Muscle of arm (tissue), 14 donors: ENCODE results near the gene ZIC5. TPM values are rescaled to one million over a fixed set of nuclear protein-coding genes. Genes with fewer than 3 reads are reported as not detected.
A peak's percentile ranks its signal among the peaks of the same experiment; 100 is the strongest.

ENCODE experiments used
- DNase-seq: peaks from one replicate; pipeline ENCODE4 v3.0.0-alpha.2; 2013
- long read RNA-seq, 11 donors: transcript quantifications; one replicate each; lab custom pipeline, GENCODE V29; 2026
- polyA plus RNA-seq, 12 donors: library from polyadenylated mRNA; unstranded; fragments of 120-200 nt; gene quantifications; one replicate each; pipeline ENCODE4 v1.2.1, GENCODE V29; 2013; ENCODE audit not compliant: insufficient read length in 12 of 12

ZIC5 gene
- polyA plus RNA-seq: not detected
- long read RNA-seq, donor 1: 0 reads
- long read RNA-seq, donor 2: 0 reads
- long read RNA-seq, donor 3: 0 reads
- long read RNA-seq, donor 4: 0 reads
- long read RNA-seq, donor 5: 0 reads
- long read RNA-seq, donor 6: 0 reads
- long read RNA-seq, donor 7: 0 reads
- long read RNA-seq, donor 8: 0 reads
- long read RNA-seq, donor 9: 0 reads
- long read RNA-seq, donor 10: 0 reads
- long read RNA-seq, donor 11: 0 reads

GRCh38 chr13:99971576-99972189 lies at the start of gene ZIC5:
Gene ZIC5, minus strand, starts transcription at chr13:99971767. Its CDS starts 164 bp downstream, at chr13:99971603.
- no peak for DNase-seq

GRCh38 chr13:100019780-100020356 lies 48.3 kb upstream of the ZIC5 start:
- no peak for DNase-seq

GRCh38 chr13:100014621-100015020 lies 43.1 kb upstream of the ZIC5 start:
- DNase-seq: no peak

GRCh38 chr13:99998261-99998660 lies 26.7 kb upstream of the ZIC5 start:
- no peak for DNase-seq

DNA sequence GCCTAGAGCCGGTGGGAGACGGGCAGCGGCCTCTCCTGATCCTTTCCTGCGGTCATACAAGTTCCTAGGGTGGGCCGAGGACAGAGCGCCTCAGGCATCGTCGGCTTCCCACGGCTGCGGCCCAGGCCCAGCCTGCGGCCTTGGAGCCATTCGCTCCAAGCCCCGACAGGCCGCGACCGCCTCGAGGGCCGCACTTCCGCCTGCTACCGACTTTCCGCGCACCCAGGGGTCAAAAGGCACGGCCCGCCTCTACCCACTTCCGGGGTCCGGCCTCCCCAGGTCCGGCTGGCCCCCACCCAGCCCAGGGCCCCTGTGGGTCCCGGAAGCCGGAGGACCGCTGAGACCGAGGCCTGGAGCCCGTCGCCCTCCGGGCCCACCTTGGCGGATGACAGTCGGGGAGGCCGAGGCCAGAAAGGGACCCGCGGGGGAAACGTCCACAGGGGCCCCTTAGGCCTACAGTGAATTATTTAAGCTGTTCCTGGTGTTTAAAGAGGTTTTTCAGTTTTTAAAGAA lies 26.2 kb upstream of the ZIC5 start:
- DNase-seq: no peak

DNA sequence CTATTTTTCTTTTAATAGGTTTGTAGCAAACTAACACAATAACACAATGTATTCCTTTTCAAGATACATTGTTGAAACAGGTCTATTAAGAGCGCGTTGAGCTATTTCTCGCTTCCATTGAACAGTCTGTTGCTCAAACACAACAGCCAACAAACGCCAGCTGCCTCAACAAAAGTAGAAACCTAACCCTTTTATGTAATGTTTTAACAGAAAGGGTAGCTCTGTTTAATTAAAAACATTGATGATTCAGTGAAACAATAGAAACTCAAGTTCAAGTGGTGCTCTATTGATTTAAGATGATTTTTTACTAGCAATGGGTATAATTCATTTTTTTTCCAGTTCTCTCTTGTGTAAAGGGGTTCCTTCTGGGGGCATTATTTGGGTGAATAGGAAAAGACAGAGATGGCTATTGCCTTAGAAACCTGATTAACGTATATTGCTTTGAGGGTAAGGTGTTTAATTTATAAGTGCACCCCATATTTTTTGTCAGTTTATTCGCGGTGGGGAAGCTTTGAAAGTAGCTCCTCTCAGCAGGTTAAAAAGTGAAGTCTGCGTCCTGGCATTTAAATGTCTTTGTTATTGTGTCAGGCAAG lies 24.9 kb upstream of the ZIC5 start:
- DNase-seq: no peak

GRCh38 chr13:99995589-99996380 lies 24.2 kb upstream of the ZIC5 start:
- DNase-seq: peak; percentile 70

DNA sequence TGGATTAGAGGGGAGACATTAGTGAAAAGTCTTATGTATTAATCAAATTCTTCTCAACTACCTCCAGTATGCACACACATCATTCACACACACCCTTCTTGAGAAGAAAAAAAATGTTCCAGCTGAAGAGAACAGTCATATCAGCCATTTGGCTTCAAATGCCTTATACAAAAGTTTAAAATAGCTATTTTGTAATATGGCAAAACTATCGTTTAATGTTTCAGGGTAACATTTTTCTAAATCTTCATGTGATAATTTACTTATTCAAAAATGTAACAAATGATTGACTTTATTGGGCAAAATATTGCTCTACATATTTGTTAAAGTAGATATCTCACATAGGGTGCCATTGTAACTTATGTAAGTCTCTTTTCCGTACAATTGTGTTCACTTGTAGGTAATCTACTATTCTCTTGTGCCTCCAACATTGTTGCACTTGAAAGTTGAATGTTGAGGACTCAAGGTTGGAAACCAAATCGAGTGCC lies 23.6 kb upstream of the ZIC5 start:
- no peak for DNase-seq

DNA sequence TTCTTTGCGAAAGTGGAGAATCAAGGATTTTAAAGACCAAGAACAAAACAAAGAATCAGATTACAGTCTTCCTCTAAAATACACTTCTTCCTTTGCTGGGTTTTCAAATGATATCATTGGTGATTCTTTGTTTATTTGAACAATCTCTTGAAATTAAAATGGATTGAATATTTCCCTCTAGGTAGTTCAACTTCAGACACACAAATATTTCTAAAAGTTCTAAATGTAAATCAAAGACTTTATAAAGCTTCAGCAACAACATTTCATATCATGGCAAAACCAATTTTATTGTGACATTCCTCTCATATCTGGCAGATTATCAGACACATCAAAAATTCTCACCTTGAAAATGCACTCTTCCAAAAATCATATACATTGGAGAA lies 23.1 kb upstream of the ZIC5 start:
- DNase-seq: peak; percentile 14

GRCh38 chr13:99993660-99994637 lies 22.4 kb upstream of the ZIC5 start:
- DNase-seq: peak; percentile 17

- peak; percentile 1 for DNase-seq
Measured at GRCh38 chr13:99992949-99993351, 21.4 kb upstream of the ZIC5 start.

GRCh38 chr13:99991828-99992775 lies 20.5 kb upstream of the ZIC5 start:
- DNase-seq: peak; percentile 6

GRCh38 chr13:99991013-99991827 lies 19.7 kb upstream of the ZIC5 start:
- DNase-seq: no peak

- no peak for DNase-seq
Measured at GRCh38 chr13:99990126-99990977, 18.8 kb upstream of the ZIC5 start.

- DNase-seq: no peak
Measured at GRCh38 chr13:99989276-99990125, 17.9 kb upstream of the ZIC5 start.

DNA sequence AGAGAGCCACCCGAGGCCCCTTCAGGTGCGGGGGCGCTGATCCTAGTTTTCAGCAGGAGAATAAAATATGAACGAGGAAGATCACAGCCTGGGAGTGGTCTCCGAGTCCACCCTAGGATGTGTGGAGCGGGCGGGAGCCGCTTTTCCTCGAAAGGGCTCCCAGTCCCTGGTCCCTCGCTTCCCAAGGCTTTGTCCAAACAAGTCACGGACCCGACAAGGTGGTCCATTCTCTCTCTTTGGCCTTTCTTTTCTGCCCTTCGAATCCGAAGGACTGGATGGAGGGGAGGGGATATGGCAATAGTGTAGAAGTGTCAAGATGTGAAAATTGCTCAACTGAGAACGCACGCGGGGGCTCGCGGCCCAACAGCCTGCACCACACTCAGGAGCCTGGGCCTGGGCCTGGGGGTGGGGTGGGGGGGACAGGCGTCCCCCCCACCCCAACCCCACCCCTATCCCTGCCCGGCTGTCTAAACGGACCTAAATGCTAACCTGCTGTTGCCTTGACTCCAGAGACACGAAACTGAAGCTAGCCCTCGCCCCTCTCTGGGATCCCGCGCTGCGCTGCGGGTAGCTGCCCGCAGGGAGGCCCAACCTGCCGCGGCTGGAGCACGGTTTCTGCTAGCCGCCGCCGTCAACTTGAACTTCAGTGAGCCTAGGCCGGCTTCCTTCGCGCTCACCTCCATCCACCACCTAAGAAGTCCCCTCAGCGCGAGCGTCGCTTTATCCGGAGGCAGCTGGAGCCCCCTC lies 17.1 kb upstream of the ZIC5 start:
- DNase-seq: no peak
